ENCODE data around the gene GOLGA7B. TPM values are rescaled to one million over a fixed set of nuclear protein-coding genes. Genes with fewer than 3 reads are reported as not detected.

GOLGA7B gene
- total RNA-seq, 1 experiment from 2014 or later: 1.5 TPM

DNA sequence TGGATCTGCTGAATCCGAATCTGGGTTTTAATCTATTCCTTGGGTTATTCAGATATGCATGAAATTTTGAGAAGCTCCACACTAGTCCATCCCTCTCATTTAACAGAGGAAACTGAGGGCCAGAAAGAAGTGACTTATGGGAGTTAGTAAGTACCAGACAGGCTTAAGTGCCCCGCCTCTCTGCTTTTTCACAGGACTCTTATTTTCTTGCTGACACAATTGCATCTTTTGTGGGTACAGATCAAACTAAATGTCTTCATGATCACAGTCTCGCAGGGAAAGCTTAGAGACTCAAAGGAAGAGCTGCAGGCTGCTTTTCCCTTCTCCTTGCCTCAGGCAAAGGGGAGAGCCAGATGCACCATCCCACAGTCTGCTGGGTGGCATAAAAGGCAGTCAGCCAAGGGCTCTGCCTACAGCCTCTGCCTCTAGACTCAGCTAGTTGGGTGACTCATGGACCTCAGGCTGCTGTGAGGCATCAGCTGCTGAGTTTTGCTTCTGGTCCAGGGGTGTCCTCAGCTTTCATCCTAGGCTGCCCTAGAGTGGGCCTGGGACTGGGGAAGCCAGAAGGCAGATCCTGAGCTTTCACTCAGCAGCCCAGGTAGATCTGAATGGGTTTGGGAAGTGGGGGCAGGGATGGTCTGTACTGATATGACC, 11.6 kb downstream of the GOLGA7B start:
- CTCF ChIA-PET: interaction anchor here (0.5 to 0.7 kb wide), 2 partner anchors 170 to 1729 kb away, joined by 3 to 7 read pairs; no protein-coding TSS in a partner anchor
- POLR2A ChIA-PET: interaction anchor here (0.6 kb wide), 1 partner anchor 9 kb away, joined by 3 read pairs; no protein-coding TSS in a partner anchor
- no peaks in the 10 kb centered on the region for H3K36me3 ChIP-seq (ENCODE audit: control insufficient read depth, insufficient read depth, low read length)
- no peak for TF ChIP-seq TCF7L2 (IDR thresholded peaks at IDR 0.05; ENCODE audit: low read depth, low read length)
- TF ChIP-seq POLR2AphosphoS5 (IDR thresholded peaks at IDR 0.05; ENCODE audit: low read depth, low read length): no peak
- TF ChIP-seq CTCF (IDR thresholded peaks at IDR 0.05): no peak
- TF ChIP-seq SIN3A (IDR thresholded peaks at IDR 0.05; ENCODE audit: borderline replicate concordance, insufficient read depth, low read depth, low read length): no peak
- TF ChIP-seq REST (IDR thresholded peaks at IDR 0.05; ENCODE audit: insufficient read depth in 1 of 2, low read depth in 2 of 2, low read length in 1 of 2): no peak
- DNase-seq (ENCODE audit: low read depth, low spot score): peak; percentile 66
- BruUV-seq (replicated peaks): no TSS peak
- H3K27ac ChIP-seq (ENCODE audit: low read length): no peak overlapping the region
- peak; percentile 91 for ATAC-seq
- H3K9me3 ChIP-seq (ENCODE audit: control insufficient read depth, insufficient read depth, low read depth, low read length): no peaks in the 10 kb centered on the region
- peaks cover 18% of the 10 kb centered on the region for H3K4me1 ChIP-seq (ENCODE audit: control insufficient read depth, insufficient read depth, low read length)
- H3K27me3 ChIP-seq (ENCODE audit: control insufficient read depth, insufficient read depth, low read length): peaks cover 6% of the 10 kb centered on the region
- in situ Hi-C loops (cut with HindIII; ENCODE audit: low pct_unique_long_range_greater_than_20kb, low sequenced_read_pairs): no loop called here
- intact Hi-C loops (cut with micrococcal nuclease; ENCODE audit: unreplicated experiment): no loop called here
- no peak overlapping the region for H3K4me3 ChIP-seq (ENCODE audit: low read depth in 2 of 2, low read length in 2 of 2)

DNA sequence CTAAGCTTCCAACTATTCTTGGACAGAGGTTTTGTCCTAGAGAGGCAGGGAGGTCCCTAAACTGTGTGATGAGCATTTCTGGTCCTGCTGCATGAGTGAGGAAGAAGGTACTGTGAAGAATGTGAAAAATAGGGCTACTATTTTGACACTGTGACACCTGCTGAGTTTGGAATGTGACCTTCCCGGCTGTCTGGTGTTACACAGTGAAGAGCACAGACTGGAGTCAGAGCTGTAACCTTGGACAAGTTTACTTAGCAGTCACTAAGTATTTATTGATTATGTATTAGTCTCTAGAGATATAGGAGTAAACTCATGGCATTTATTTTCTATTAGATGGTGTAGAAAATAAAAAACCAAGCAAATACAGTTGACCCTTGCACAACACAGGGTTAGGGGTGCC, 12.3 kb downstream of the GOLGA7B start:
- intact Hi-C loops (cut with micrococcal nuclease; ENCODE audit: unreplicated experiment): no loop called here
- Histone ChIP-seq H3K27ac (ENCODE audit: low read length) (no peak overlapping the region), H3K4me1 (ENCODE audit: control insufficient read depth, insufficient read depth, low read length) (peaks cover 18% of the 10 kb centered on the region), H3K4me3 (ENCODE audit: low read depth in 2 of 2, low read length in 2 of 2) (no peak overlapping the region), H3K9me3 (ENCODE audit: control insufficient read depth, insufficient read depth, low read depth, low read length) (no peaks in the 10 kb centered on the region), H3K27me3 (ENCODE audit: control insufficient read depth, insufficient read depth, low read length) (peaks cover 6% of the 10 kb centered on the region), H3K36me3 (ENCODE audit: control insufficient read depth, insufficient read depth, low read length) (no peaks in the 10 kb centered on the region)
- ChIA-PET CTCF (interaction anchor here (0.5 to 0.7 kb wide), 2 partner anchors 171 to 1728 kb away, joined by 3 to 7 read pairs; no protein-coding TSS in a partner anchor), POLR2A (no interaction called here)
- TF ChIP-seq CTCF (IDR thresholded peaks at IDR 0.05): no peak
- TF ChIP-seq POLR2AphosphoS5 (IDR thresholded peaks at IDR 0.05; ENCODE audit: low read depth, low read length): no peak
- TF ChIP-seq TCF7L2 (IDR thresholded peaks at IDR 0.05; ENCODE audit: low read depth, low read length): no peak
- no peak for TF ChIP-seq SIN3A (IDR thresholded peaks at IDR 0.05; ENCODE audit: borderline replicate concordance, insufficient read depth, low read depth, low read length)
- TF ChIP-seq REST (IDR thresholded peaks at IDR 0.05; ENCODE audit: insufficient read depth in 1 of 2, low read depth in 2 of 2, low read length in 1 of 2): no peak
- DNase-seq (ENCODE audit: low read depth, low spot score): no peak
- in situ Hi-C loops (cut with HindIII; ENCODE audit: low pct_unique_long_range_greater_than_20kb, low sequenced_read_pairs): no loop called here
- ATAC-seq: peak; percentile 50
- BruUV-seq (replicated peaks): no TSS peak
